Ishikawa (cell line): Measurements from ENCODE around the gene FGD2.

Source experiments
- EP300 ChIP-seq: IDR thresholded peaks from 2 replicates; pipeline ENCODE4 v1.6.1; 2012; ENCODE audit warnings: borderline replicate concordance
- TAF1 ChIP-seq: IDR thresholded peaks from 2 replicates; pipeline ENCODE4 v1.6.1; 2012; ENCODE audit warnings: low read depth, mild to moderate bottlenecking
- TF ChIP-seq, protein P1 (sequence below): IDR thresholded peaks from 2 replicates; pipeline ENCODE4 v1.6.1; 2012

DNA sequence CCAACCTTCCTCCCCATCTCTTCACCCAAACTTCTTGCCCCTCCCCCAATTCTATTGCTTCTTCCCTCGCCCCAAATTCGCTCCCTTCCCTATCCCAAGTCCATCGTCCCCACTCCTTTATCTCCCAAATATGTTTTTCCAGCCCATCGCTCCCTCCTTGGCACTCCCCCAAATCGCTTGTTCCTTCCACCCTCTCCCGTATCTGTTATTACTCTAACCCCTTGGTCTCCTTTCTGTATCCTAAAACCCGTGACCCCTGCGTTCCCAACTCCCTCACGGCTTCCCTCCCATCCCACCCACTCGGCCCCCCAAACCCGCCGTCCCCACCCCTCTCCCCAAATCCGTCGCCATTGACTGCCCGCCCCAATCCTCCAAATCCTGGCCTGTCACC is 20.0 kb upstream of the FGD2 start:
- TF ChIP-seq EP300 (no peak), TAF1 (no peak)
- TF ChIP-seq, protein P1, sequence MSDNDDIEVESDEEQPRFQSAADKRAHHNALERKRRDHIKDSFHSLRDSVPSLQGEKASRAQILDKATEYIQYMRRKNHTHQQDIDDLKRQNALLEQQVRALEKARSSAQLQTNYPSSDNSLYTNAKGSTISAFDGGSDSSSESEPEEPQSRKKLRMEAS, result no peak
